GM19239 (cell line): ENCODE data around the gene PHLDB1.
"Not testable (repeated sequence)": the region's sequence is repeated elsewhere in the genome, so short reads cannot be mapped to it uniquely, and the experiment has no call there.

ENCODE experiments used
- DNase-seq: peaks from one replicate; pipeline ENCODE4 v3.0.0; 2011; ENCODE audit warnings: low spot score; ENCODE audit not compliant: insufficient read length
- FAIRE-seq: peaks from 2 replicates; lab custom pipeline; 2011; peaks lifted over from hg19 to GRCh38; lab: Jason Lieb, UNC

Gene PHLDB1

DNA sequence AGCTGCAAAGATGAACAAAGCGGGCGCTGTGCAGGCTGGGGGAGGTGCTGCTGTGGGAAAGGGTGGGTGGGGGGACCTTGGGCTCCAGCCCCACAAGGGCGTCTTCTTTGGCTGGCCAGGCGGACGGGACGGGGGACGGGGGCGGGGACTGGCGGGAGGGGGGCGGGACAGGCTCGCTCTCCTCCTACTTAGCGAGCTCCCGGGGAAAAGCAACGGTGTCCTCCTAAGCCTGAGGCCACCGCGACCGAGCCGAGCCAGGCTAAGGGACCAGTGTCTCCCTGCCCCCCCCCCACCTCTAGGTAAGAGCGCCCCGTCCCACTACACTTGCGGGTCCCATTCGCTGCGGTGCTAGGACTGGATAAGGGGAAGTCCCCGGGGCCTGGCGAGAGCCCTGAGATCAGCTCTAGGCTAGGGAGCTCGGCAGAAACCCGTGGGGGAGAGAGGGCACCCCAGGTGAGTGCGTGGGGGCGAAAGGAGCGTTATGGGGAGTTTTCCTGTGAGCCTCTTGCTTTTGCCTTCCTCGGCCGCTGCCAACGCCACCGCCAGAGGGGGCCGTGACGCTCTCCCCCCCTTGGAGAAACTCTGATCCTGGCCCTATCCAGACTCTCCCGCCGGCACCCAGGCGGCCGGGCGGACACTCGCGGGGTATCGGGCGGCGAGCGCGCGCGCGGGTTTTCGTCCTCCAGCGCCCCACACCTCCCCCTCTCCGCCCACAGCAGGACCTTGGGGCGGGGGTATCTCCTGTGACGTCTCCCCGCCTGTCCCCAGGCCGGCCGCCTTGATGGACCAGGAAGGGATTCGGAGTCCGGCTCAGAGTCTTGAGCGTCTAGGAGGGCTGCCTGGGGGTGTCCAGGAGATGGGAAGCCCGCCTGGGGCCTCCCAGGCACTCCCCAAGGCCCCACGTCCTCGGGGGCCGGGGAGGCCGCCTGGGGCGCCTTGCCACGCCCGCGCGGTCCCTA, at the start of gene PHLDB1:
Gene PHLDB1 (plus strand): TSS at position 215 of the 959 bp plus-strand sequence. CDS start 6,222 bp downstream, outside the sequence.
- DNase-seq (no peak), FAIRE-seq (peak; percentile 23)

DNA sequence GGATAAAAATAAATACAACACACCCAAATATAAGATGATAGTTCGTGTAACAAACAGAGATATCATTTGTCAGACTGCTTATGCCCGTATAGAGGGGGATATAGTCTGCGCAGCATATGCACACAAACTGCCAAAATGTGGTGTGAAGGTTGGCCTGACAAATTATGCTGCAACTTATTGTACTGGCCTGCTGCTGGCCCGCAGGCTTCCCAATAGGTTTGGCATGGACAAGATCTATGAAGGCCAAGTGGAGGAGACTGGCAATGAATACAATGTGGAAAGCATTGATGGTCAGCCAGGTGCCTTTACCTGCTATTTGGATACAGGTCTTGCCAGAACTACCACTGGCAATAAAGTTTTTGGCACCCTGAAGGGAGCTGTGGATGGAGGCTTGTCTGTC, 46.6 kb upstream of the PHLDB1 start:
- DNase-seq = no peak
- no peak for FAIRE-seq

GRCh38 chr11:118565051-118565450, 42.4 kb upstream of the PHLDB1 start:
- DNase-seq (no peak), FAIRE-seq (no peak)

DNA sequence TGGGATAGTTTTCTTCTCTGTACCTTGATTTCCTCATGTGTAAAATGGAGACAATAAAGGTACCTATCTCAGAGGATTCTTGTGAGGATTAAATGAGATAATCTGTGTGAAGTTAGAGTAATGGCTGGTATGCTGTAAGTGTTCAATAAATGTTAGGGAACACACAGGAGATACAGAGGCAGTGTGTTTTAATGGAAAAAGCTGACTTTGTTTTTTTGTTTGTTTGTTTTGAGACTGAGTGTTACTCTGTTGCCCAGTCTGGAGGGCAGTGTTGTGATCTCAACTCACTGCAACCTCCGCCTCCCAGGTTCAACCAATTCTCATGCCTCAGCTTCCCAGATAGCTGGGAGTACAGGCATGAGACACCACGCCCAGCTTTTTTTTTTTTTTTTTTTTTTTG, 37.7 kb upstream of the PHLDB1 start:
- FAIRE-seq = no peak
- DNase-seq = no peak

DNA sequence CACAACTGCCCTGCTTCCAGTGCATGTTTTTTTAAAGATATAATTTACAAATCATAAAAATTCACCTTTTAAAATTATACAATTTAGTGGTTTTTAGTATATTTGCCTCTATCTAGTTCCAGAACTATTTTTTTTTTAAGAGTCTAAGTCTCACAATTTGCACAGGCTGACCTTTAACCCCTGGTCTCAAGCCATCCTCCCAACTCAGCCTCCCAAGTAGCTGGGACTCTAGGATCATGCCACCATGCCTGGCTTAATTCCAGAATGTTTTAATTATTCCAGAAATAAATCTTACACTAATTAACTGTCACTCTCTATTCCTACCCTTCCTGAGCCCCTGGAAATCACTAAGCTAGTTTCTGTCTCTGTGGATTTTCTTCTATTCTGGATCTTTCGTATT, 36.6 kb upstream of the PHLDB1 start:
- no peak for FAIRE-seq
- no peak for DNase-seq

DNA sequence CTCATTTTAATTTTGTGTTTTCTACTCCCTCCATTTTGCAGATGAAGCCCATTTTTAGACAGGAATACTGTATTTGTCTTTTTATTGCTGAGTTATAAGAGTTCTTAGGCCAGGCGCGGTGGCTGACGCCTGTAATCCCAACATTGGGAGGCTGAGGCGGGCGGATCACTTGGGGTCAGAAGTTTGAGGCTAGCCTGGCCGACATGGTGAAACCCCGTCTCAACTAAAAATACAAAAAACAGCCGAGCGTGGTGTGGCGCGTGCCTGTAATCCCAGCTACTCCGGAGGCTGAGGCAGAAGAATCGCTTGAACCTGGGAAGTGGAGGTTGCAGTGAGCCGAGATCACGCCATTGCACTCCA, 35.7 kb upstream of the PHLDB1 start:
- FAIRE-seq = peak; percentile 70
- DNase-seq = not testable (repeated sequence)

- peak; percentile 70 for DNase-seq
- FAIRE-seq = peak; percentile 79
Observed at GRCh38 chr11:118572061-118572980, 35.1 kb upstream of the PHLDB1 start, which contains the start of gene ARCN1. ARCN1 (plus strand) TSS chr11:118572409; CDS start chr11:118572548, 139 bp downstream.

- FAIRE-seq (peak; percentile 73), DNase-seq (no peak)
Observed at GRCh38 chr11:118572981-118573550, 34.3 kb upstream of the PHLDB1 start.

GRCh38 chr11:118574636-118575035, 32.8 kb upstream of the PHLDB1 start:
- FAIRE-seq (no peak), DNase-seq (no peak)

- DNase-seq, FAIRE-seq: not testable (repeated sequence)
Observed at GRCh38 chr11:118577995-118578394, 29.4 kb upstream of the PHLDB1 start.

DNA sequence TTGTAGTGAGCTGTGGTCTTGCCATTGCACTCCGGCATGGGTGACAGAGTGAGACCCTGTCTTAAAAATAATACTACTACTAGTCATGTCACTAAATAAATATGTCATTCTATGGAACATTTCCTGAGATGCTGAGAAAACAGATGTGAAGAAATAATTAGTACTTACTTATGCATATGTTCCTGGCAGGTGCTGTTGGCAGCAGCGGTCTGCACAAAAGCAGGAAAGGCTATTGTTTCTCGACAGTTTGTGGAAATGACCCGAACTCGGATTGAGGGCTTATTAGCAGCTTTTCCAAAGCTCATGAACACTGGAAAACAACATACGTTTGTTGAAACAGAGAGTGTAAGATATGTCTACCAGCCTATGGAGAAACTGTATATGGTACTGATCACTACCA, 26.4 kb upstream of the PHLDB1 start:
- FAIRE-seq = no peak
- no peak for DNase-seq

GRCh38 chr11:118587952-118588351, 19.5 kb upstream of the PHLDB1 start:
- FAIRE-seq (no peak), DNase-seq (no peak)

GRCh38 chr11:118592616-118593367, 14.6 kb upstream of the PHLDB1 start:
- FAIRE-seq (no peak), DNase-seq (no peak)

DNA sequence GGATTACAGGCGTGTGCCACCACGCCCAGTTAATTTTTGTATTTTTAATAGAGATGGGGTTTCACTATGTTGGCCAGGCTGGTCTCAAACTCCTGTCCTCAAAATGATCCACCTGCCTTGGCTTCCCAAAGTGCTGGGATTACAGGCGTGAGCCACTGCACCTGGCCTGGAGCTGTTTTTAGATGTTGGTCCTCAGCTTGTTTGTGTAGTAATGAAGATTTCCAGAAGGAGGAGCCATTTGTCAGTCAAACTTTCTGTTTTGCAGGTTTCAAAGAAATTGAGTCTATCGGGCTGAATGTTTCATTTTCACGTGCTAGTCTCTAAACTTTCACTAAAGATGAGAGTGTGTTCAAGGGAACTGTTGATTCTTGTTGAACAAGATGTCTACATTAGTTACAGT, 12.4 kb upstream of the PHLDB1 start:
- not testable (repeated sequence) for FAIRE-seq
- DNase-seq = peak; percentile 32

- DNase-seq (no peak), FAIRE-seq (no peak)
Observed at GRCh38 chr11:118596224-118597146, 10.9 kb upstream of the PHLDB1 start.

- FAIRE-seq (no peak), DNase-seq (no peak)
Observed at GRCh38 chr11:118597556-118597955, 9.9 kb upstream of the PHLDB1 start.

GRCh38 chr11:118602331-118602730, 5.1 kb upstream of the PHLDB1 start:
- DNase-seq (no peak), FAIRE-seq (no peak)

- not testable (repeated sequence) for DNase-seq, FAIRE-seq
Observed at GRCh38 chr11:118603709-118604108, 3.7 kb upstream of the PHLDB1 start.

- DNase-seq (no peak), FAIRE-seq (no peak)
Observed at GRCh38 chr11:118604566-118604965, 2.8 kb upstream of the PHLDB1 start.
